ENCODE measurements around the gene PAK1.

PAK1 gene

GRCh38 chr11:77441426-77441825 lies 32.5 kb downstream of the PAK1 start:
- in situ Hi-C loops (cut with HindIII; ENCODE audit: low sequenced_read_pairs) = no loop called here

- in situ Hi-C loops (cut with HindIII; ENCODE audit: low sequenced_read_pairs) = no loop called here
Measured at GRCh38 chr11:77440678-77441077, 33.2 kb downstream of the PAK1 start.

- in situ Hi-C loops (cut with HindIII; ENCODE audit: low sequenced_read_pairs) = no loop called here
Measured at GRCh38 chr11:77438487-77438886, 35.4 kb downstream of the PAK1 start.

GRCh38 chr11:77436969-77437368 lies 36.9 kb downstream of the PAK1 start:
- in situ Hi-C loops (cut with HindIII; ENCODE audit: low sequenced_read_pairs) = no loop called here

GRCh38 chr11:77436506-77436905 lies 37.4 kb downstream of the PAK1 start:
- in situ Hi-C loops (cut with HindIII; ENCODE audit: low sequenced_read_pairs) = no loop called here

GRCh38 chr11:77435972-77436371 lies 37.9 kb downstream of the PAK1 start:
- in situ Hi-C loops (cut with HindIII; ENCODE audit: low sequenced_read_pairs) = no loop called here

GRCh38 chr11:77431813-77432212 lies 42.1 kb downstream of the PAK1 start:
- in situ Hi-C loops (cut with HindIII; ENCODE audit: low sequenced_read_pairs) = no loop called here

GRCh38 chr11:77428598-77428997 lies 45.3 kb downstream of the PAK1 start:
- in situ Hi-C loops (cut with HindIII; ENCODE audit: low sequenced_read_pairs) = no loop called here

GRCh38 chr11:77425346-77425745 lies 48.5 kb downstream of the PAK1 start:
- in situ Hi-C loops (cut with HindIII; ENCODE audit: low sequenced_read_pairs) = no loop called here

- in situ Hi-C loops (cut with HindIII; ENCODE audit: low sequenced_read_pairs) = no loop called here
Measured at GRCh38 chr11:77424644-77425043, 49.2 kb downstream of the PAK1 start.

GRCh38 chr11:77423624-77424023 lies 50.3 kb downstream of the PAK1 start:
- in situ Hi-C loops (cut with HindIII; ENCODE audit: low sequenced_read_pairs) = no loop called here

GRCh38 chr11:77422687-77423086 lies 51.2 kb downstream of the PAK1 start:
- in situ Hi-C loops (cut with HindIII; ENCODE audit: low sequenced_read_pairs) = no loop called here

GRCh38 chr11:77421041-77421723 lies 52.7 kb downstream of the PAK1 start:
- in situ Hi-C loops (cut with HindIII; ENCODE audit: low sequenced_read_pairs) = no loop called here

GRCh38 chr11:77418971-77419597 lies 54.8 kb downstream of the PAK1 start:
- in situ Hi-C loops (cut with HindIII; ENCODE audit: low sequenced_read_pairs) = no loop called here

GRCh38 chr11:77418155-77418970 lies 55.5 kb downstream of the PAK1 start:
- in situ Hi-C loops (cut with HindIII; ENCODE audit: low sequenced_read_pairs) = no loop called here

GRCh38 chr11:77416357-77416756 lies 57.5 kb downstream of the PAK1 start:
- in situ Hi-C loops (cut with HindIII; ENCODE audit: low sequenced_read_pairs) = no loop called here

GRCh38 chr11:77413850-77414460 lies 59.9 kb downstream of the PAK1 start:
- in situ Hi-C loops (cut with HindIII; ENCODE audit: low sequenced_read_pairs) = no loop called here

GRCh38 chr11:77412814-77413213 lies 61.1 kb downstream of the PAK1 start:
- in situ Hi-C loops (cut with HindIII; ENCODE audit: low sequenced_read_pairs) = no loop called here

- in situ Hi-C loops (cut with HindIII; ENCODE audit: low sequenced_read_pairs) = no loop called here
Measured at GRCh38 chr11:77411717-77412441, 62.0 kb downstream of the PAK1 start.

GRCh38 chr11:77411137-77411707 lies 62.7 kb downstream of the PAK1 start:
- in situ Hi-C loops (cut with HindIII; ENCODE audit: low sequenced_read_pairs) = no loop called here

Measured in DLD1 (cell line).